ENCODE results near the gene FRAT1. TPM values are rescaled to one million over a fixed set of nuclear protein-coding genes. Genes with fewer than 3 reads are reported as not detected.

The FRAT1 gene
- total RNA-seq, 4 donors from 2014 or later: 6.8 to 10.0 (median 8.5) TPM

DNA sequence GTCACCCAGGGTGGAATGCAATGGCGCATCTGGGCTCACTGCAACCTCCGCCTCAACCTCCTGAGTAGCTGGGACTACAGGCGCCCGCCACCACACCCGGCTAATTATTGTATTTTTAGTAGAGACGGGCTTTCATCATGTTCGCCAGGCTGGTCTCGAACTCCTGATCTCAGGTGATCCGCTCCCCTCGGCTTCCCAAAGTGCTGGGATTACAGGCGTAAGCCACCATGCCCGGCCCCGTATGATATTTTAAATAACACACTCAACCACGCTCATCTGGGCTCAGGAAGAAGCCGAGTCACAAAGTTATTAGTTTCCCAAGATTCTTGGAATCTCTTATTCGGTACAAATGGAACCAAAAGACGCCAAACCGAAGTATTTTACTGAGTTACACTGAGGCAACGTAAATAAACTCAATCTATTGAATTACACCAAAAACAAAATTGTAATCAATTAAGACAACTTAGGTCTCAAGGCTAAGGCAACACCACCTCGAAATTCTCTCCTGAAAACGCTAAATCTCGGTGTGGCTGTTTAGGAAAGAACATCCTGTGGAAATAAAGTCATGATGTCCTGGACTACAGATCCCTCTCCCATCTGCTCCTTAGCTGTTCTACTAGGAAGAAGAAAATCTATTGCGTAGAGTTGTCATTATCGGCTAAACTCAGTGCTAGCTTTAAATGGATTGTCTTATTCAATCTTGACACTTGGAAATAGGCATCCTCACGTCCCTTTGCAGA, 27.5 kb upstream of the FRAT1 start:
- 58 to 60% methylated on average over 25 of the region's 25 CpGs for WGBS, 2 donors
- TF ChIP-seq EP300 (IDR thresholded peaks at IDR 0.05): no peak

DNA sequence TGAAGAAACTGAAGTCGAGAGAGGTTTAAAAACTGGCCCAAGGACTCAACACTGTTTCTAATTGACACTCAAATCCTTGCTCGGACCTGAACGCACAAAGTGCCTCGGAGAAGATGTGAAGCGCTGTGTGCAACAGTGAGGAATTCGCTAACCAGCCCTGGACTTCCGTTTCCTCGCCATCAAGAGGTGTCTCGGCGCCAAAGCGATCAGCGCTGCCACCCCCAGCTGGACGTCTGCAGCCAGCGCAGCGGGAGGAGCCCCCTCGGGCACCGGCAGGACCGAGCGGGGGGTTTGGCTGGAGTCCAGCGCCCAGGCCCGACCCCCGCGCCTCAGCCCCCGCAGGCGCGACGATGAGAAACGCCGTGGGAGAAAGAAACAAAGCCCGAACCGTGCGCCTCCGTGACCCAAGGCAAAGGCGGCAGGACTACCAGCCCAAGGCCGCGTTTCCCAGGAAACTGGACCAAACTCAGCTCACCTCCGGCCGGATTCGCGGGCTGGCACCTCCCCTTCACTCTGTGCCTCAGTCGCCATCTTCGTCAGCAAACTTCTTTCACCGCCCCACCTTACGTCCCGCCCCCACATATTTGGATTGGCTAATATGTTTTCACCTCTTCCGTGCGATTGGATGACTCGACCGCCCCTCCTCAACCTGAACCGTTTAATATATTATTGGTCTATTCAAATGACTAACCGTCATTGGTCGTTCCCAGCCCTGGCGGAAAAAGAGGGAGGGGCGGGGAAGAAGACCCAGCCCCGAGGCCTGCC, 26.8 kb upstream of the FRAT1 start, which contains the start of gene ARHGAP19:
Gene ARHGAP19, minus strand, starts transcription at position 541 of the 765 bp plus-strand sequence. Its CDS starts 10 bp downstream, at position 531.
- TF ChIP-seq EP300 (IDR thresholded peaks at IDR 0.05): peak; percentile 47 to 89
- peak; percentile 22 to 88 for TF ChIP-seq POLR2A (IDR thresholded peaks at IDR 0.05)
- TF ChIP-seq, protein P1, sequence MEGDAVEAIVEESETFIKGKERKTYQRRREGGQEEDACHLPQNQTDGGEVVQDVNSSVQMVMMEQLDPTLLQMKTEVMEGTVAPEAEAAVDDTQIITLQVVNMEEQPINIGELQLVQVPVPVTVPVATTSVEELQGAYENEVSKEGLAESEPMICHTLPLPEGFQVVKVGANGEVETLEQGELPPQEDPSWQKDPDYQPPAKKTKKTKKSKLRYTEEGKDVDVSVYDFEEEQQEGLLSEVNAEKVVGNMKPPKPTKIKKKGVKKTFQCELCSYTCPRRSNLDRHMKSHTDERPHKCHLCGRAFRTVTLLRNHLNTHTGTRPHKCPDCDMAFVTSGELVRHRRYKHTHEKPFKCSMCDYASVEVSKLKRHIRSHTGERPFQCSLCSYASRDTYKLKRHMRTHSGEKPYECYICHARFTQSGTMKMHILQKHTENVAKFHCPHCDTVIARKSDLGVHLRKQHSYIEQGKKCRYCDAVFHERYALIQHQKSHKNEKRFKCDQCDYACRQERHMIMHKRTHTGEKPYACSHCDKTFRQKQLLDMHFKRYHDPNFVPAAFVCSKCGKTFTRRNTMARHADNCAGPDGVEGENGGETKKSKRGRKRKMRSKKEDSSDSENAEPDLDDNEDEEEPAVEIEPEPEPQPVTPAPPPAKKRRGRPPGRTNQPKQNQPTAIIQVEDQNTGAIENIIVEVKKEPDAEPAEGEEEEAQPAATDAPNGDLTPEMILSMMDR (IDR thresholded peaks at IDR 0.05): peak in 1 of 5 experiments; percentile 9
- Histone ChIP-seq H3K36me3 (peaks cover 0 to 9% (median 0%) of the 10 kb centered on the region in 3 donors), H3K4me3 (peak within 1 kb of the TSS; percentile 73 to 98 (median 90)), H3K27ac (peak within 1 kb of the TSS; percentile 85 to 99 (median 92)), H3K27me3 (no peaks in the 10 kb centered on the region), H3K9me3 (no peaks in the 10 kb centered on the region), H3K4me1 (peaks cover 0 to 16% (median 6%) of the 10 kb centered on the region in 4 donors)
- peak; percentile 90 to 96 for DNase-seq (ENCODE audit: low spot score in 2 of 2)
- WGBS, 2 donors: 0% methylated on average over 34 to 55 of the region's 55 CpGs

More for the DNA sequence above, 27.5 kb upstream of the FRAT1 start:
- Histone ChIP-seq H3K36me3 (peaks cover 0 to 16% (median 0%) of the 10 kb centered on the region in 3 donors), H3K9me3 (no peaks in the 10 kb centered on the region), H3K4me1 (peaks cover 0 to 16% (median 6%) of the 10 kb centered on the region in 4 donors), H3K4me3 (peak overlapping the region; percentile 73 to 98 (median 90)), H3K27ac (peak overlapping the region; percentile 85 to 99 (median 92)), H3K27me3 (no peaks in the 10 kb centered on the region)
- no peak for DNase-seq (ENCODE audit: low spot score in 2 of 2)

DNA sequence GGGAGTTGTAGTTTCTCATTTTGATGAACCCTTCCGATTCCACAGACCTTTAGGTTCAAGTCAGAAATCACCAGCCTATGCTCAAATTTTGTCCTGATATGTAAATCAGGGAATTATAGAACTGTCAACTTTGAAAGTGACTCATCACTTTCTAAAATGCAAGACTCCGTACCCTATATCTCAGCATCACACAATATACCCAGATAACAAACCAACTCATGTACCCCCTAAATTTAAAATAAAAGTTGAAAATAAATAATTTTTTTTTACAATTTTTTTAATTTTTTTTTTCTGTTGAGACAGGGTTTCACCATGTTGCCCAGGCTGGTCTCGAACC, 26.2 kb upstream of the FRAT1 start:
- Histone ChIP-seq H3K27me3 (no peaks in the 10 kb centered on the region), H3K27ac (peak overlapping the region in 1 of 4 donors; percentile 99), H3K4me3 (peak overlapping the region in 2 of 4 donors; percentile 87 to 98), H3K9me3 (no peaks in the 10 kb centered on the region), H3K36me3 (peaks cover 0 to 3% (median 0%) of the 10 kb centered on the region in 3 donors), H3K4me1 (peaks cover 0 to 16% (median 6%) of the 10 kb centered on the region in 4 donors)
- WGBS, 2 donors: 60 to 64% methylated on average over 3 of the region's 3 CpGs
- TF ChIP-seq EP300 (IDR thresholded peaks at IDR 0.05) (no peak), POLR2A (IDR thresholded peaks at IDR 0.05) (no peak)
- TF ChIP-seq, protein P1 (IDR thresholded peaks at IDR 0.05): no peak
- DNase-seq (ENCODE audit: low spot score in 2 of 2): no peak

DNA sequence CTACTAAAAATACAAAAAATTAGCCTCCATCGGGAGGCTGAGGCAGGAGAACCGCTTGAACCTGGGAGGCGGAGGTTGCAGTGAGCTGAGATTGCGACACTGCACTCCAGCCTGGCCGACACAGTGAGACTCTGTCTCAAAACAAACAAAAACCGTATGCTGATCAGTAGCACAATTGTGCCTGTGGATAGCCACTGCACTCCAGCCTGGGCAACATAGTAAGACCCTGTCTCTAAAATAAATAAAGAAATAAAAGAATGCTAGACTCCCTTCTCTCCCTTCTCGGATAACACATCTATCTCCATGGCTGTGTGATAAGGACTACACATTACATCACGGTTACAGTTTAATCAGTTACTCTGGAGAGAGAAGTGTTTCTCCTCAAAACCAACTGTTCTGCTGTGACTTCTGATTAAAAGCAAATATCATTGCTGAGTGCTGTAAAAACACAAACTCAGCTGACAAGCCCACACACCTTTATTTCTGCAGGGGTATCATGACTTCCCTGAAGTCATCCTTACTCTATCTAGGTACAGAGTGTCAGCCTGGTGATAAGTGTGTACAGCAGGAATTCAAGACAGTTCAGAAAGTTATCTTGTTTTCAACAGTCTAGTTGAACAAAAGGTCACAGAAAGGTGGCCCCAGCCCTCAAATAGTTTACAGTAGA, 21.4 kb upstream of the FRAT1 start:
- Histone ChIP-seq H3K36me3 (no peaks in the 10 kb centered on the region), H3K4me1 (no peaks in the 10 kb centered on the region), H3K9me3 (no peaks in the 10 kb centered on the region), H3K27ac (no peak overlapping the region), H3K4me3 (no peak overlapping the region), H3K27me3 (no peaks in the 10 kb centered on the region)
- WGBS, 2 donors: 70 to 78% methylated on average over 8 of the region's 8 CpGs
- DNase-seq (ENCODE audit: low spot score in 2 of 2): no peak
- TF ChIP-seq EP300 (IDR thresholded peaks at IDR 0.05): no peak
- no peak for TF ChIP-seq POLR2A (IDR thresholded peaks at IDR 0.05)
- TF ChIP-seq, protein P1 (IDR thresholded peaks at IDR 0.05): no peak

DNA sequence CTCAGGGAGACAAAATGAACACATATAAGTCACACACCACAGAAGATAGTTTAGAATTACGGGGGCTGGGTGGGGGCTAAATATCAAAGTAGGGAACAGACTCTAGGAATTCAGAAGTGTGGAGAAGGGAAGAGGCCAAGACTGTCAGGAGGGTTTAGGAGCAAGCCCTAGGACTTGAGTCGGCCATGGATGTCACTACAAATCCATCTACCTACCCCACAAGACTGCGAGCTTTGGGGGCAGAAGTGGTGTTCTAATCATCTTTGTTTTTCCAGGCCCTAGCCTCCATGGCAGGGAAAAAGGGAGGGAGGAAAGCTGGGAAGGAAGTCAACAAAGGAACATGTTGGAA, 20.9 kb upstream of the FRAT1 start:
- no peak for DNase-seq (ENCODE audit: low spot score in 2 of 2)
- no peak overlapping the region for H3K4me3 ChIP-seq
- 77 to 86% methylated on average over 3 of the region's 3 CpGs for WGBS, 2 donors
- no peaks in the 10 kb centered on the region for H3K4me1 ChIP-seq
- H3K27ac ChIP-seq: no peak overlapping the region
- no peaks in the 10 kb centered on the region for H3K36me3 ChIP-seq
- no peaks in the 10 kb centered on the region for H3K27me3 ChIP-seq
- H3K9me3 ChIP-seq: no peaks in the 10 kb centered on the region
- TF ChIP-seq, protein P1 (IDR thresholded peaks at IDR 0.05): no peak
- TF ChIP-seq EP300 (IDR thresholded peaks at IDR 0.05): no peak
- no peak for TF ChIP-seq POLR2A (IDR thresholded peaks at IDR 0.05)
